Tibial nerve (tissue), 4 donors: ENCODE results near the gene HACL1. TPM values are rescaled to one million over a fixed set of nuclear protein-coding genes. Genes with fewer than 3 reads are reported as not detected.

Experiments
- DNase-seq, 2 donors: peaks; one replicate each; pipeline ENCODE4 v3.0.0-alpha.2; 2019; ENCODE audit warnings: low spot score in 2 of 2
- H3K27ac ChIP-seq, 4 donors: fragments of 200-600 bp; sonication (generic) in 3 of 4; one replicate each; pipeline ENCODE4 v1.5.1; 2017 to 2019; ENCODE audit warnings: mild to moderate bottlenecking in 1 of 4
- H3K27me3 ChIP-seq, 2 donors: fragments of 200-600 bp; sonication (generic) in 1 of 2; one replicate each; pipeline versions ENCODE4 v1.5.1 to v1.6.0; 2017 to 2019
- H3K36me3 ChIP-seq, 3 donors: fragments of 200-600 bp; sonication (generic); one replicate each; pipeline ENCODE4 v1.5.1; 2018 to 2019
- H3K4me1 ChIP-seq, 4 donors: fragments of 200-600 bp; sonication (generic) in 3 of 4; one replicate each; pipeline ENCODE4 v1.5.1; 2017 to 2019
- H3K4me3 ChIP-seq, 4 donors: fragments of 200-600 bp; sonication (generic) in 3 of 4; one replicate each; pipeline ENCODE4 v1.5.1; 2017 to 2019; ENCODE audit warnings: mild to moderate bottlenecking in 1 of 4, moderate library complexity in 1 of 4
- H3K9me3 ChIP-seq, 4 donors: fragments of 200-600 bp; sonication (generic) in 3 of 4; one replicate each; pipeline ENCODE4 v1.5.1; 2017 to 2019
- CTCF ChIP-seq, 5 experiments: fragments of 200-600 bp in 3 of 5; fragments of 450-650 bp in 2 of 5; sonication (generic) in 3 of 5; IDR thresholded peaks; one replicate each; pipeline ENCODE4 v1.5.1; 2016 to 2019; ENCODE audit warnings: antibody characterized with exemption in 5 of 5, mild to moderate bottlenecking in 3 of 5, moderate library complexity in 2 of 5
- EP300 ChIP-seq, 2 donors: sonication (generic); formaldehyde crosslinking; IDR thresholded peaks; one replicate each; pipeline ENCODE4 v1.6.1; 2017; ENCODE audit warnings: antibody characterized with exemption in 2 of 2, mild to moderate bottlenecking in 1 of 2
- POLR2A ChIP-seq, 2 donors: fragments of 450-650 bp; IDR thresholded peaks; one replicate each; pipeline ENCODE4 v1.6.1; 2017; ENCODE audit warnings: antibody characterized with exemption in 2 of 2, mild to moderate bottlenecking in 2 of 2, moderate library complexity in 2 of 2
- WGBS, 2 donors: methylation state at CpG; one replicate each; pipeline ENCODE4 v1.1.5; 2018; 5-methylcytosine and 5-hydroxymethylcytosine counted together
- total RNA-seq, 4 donors: library from RNA; depleted of rRNA; stranded (reverse); fragments of >200 nt; gene quantifications; one replicate each; pipeline ENCODE4 v1.1.0, GENCODE V29; 2016

HACL1 gene
- total RNA-seq, 4 donors from 2014 or later: 19.0 to 33.3 (median 24.2) TPM

- H3K4me3 ChIP-seq: no peak within 1 kb of the TSS
- DNase-seq: no peak
- no peak within 1 kb of the TSS for H3K27ac ChIP-seq
These were observed 79.8 kb downstream of the HACL1 start, which contains the start of gene COLQ for GRCh38 chr3:15521573-15521965. Gene COLQ (minus strand): TSS chr3:15521706. CDS start chr3:15521625, 81 bp downstream.

DNA sequence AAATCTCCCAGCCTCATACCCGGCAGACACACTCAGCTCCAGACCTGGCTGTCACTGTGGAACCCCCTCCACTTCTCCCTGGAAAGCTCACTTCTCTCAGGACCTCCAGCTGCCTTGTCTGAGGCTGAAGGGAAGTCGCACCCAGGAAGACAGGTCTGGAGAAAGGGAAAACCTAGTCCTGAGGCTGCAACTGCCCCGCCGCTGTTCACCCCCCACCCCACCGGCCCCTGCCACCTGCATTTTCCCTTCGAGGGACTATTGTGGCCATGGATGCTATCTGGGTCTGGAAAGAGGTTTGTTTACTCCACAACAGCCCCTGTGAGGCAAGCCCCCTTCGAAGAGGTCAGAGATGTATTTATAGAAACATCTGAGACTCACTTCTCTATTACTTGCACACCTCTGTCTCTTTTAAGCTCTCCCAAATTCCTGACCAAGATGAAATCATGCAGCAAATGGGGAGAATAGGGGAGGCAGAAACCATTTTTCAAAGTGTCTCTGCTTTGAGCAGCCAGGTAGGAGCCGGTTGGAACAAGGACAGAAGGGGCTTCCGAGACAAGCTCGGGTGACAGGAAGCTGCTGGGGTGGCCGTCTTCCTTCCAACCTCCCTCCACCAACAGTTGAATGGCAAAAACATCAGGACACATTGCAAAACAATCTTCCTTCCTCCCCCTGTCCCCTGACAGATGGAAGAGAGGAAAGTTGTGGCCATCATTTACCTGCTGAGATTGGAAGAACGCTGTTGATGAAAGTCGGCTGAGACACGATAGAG is 80.4 kb downstream of the HACL1 start:
- no peak for DNase-seq
- WGBS, 2 donors: 48 to 55% methylated on average over 14 of the region's 14 CpGs
- Histone ChIP-seq H3K9me3 (no peaks in the 10 kb centered on the region), H3K27me3 (no peaks in the 10 kb centered on the region), H3K27ac (no peak overlapping the region), H3K36me3 (no peaks in the 10 kb centered on the region), H3K4me1 (peaks cover 0 to 7% (median 0%) of the 10 kb centered on the region in 4 donors), H3K4me3 (no peak overlapping the region)
- TF ChIP-seq POLR2A (IDR thresholded peaks at IDR 0.05) (no peak), EP300 (IDR thresholded peaks at IDR 0.05) (no peak), CTCF (IDR thresholded peaks at IDR 0.05) (no peak)

More at GRCh38 chr3:15521573-15521965, 79.8 kb downstream of the HACL1 start, which contains the start of gene COLQ:
- H3K4me1 ChIP-seq: peaks cover 0 to 7% (median 0%) of the 10 kb centered on the region in 4 donors
- 37 to 43% methylated on average over 6 of the region's 6 CpGs for WGBS, 2 donors
- no peaks in the 10 kb centered on the region for H3K9me3 ChIP-seq
- no peaks in the 10 kb centered on the region for H3K27me3 ChIP-seq
- H3K36me3 ChIP-seq: no peaks in the 10 kb centered on the region
- TF ChIP-seq EP300 (IDR thresholded peaks at IDR 0.05) (no peak), POLR2A (IDR thresholded peaks at IDR 0.05) (no peak), CTCF (IDR thresholded peaks at IDR 0.05) (no peak)

DNA sequence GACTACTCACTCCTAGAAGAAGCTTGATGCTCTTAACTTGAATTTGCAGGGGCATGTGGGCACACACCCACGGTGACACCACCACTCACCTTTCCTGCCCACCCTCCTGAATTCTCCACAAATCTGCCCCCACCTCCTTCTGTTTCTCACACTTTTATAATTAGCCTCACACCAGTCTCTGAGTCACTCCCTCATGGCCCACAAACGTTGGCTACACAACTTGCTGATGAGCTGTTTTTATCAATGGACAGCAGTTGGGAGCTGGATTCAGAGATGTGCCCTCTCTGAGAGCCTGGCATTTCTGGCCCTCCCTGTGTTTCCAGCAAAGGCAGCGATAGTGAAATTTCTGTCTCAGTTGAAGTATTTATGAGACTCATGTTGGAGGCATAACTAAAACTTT is 81.2 kb downstream of the HACL1 start:
- no peak for TF ChIP-seq POLR2A (IDR thresholded peaks at IDR 0.05)
- no peak for TF ChIP-seq EP300 (IDR thresholded peaks at IDR 0.05)
- no peak for TF ChIP-seq CTCF (IDR thresholded peaks at IDR 0.05)
- 40 to 47% methylated on average over 3 of the region's 3 CpGs for WGBS, 2 donors
- Histone ChIP-seq H3K4me1 (peaks cover 0 to 7% (median 0%) of the 10 kb centered on the region in 4 donors), H3K9me3 (no peaks in the 10 kb centered on the region), H3K27ac (no peak overlapping the region), H3K36me3 (no peaks in the 10 kb centered on the region), H3K4me3 (no peak overlapping the region), H3K27me3 (no peaks in the 10 kb centered on the region)
- DNase-seq: no peak

DNA sequence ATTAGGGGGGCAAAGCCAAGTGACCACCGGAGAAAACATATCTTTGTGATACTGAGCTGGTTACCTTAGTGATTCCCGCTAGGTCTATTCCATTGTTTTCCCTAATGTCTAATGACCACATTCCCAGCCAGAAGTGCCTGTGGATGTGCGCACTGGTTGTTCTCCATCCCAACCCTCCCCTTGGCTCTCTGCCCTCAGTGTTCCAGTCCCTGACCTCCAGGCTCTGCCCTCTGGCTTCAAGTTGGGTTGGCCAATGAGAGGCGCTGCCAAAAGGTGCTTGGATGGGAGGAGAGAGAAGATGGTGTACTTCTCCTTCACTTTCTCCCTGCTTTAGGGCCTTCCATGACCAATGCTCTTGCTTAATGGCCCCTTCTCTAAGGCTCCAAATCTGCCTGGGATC is 82.3 kb downstream of the HACL1 start:
- no peak for DNase-seq
- Histone ChIP-seq H3K27me3 (no peaks in the 10 kb centered on the region), H3K27ac (no peak overlapping the region), H3K36me3 (no peaks in the 10 kb centered on the region), H3K9me3 (no peaks in the 10 kb centered on the region), H3K4me3 (no peak overlapping the region), H3K4me1 (peaks cover 0 to 7% (median 0%) of the 10 kb centered on the region in 4 donors)
- TF ChIP-seq EP300 (IDR thresholded peaks at IDR 0.05) (no peak), CTCF (IDR thresholded peaks at IDR 0.05) (no peak), POLR2A (IDR thresholded peaks at IDR 0.05) (no peak)
- 84 to 90% methylated on average over 4 of the region's 4 CpGs for WGBS, 2 donors

DNA sequence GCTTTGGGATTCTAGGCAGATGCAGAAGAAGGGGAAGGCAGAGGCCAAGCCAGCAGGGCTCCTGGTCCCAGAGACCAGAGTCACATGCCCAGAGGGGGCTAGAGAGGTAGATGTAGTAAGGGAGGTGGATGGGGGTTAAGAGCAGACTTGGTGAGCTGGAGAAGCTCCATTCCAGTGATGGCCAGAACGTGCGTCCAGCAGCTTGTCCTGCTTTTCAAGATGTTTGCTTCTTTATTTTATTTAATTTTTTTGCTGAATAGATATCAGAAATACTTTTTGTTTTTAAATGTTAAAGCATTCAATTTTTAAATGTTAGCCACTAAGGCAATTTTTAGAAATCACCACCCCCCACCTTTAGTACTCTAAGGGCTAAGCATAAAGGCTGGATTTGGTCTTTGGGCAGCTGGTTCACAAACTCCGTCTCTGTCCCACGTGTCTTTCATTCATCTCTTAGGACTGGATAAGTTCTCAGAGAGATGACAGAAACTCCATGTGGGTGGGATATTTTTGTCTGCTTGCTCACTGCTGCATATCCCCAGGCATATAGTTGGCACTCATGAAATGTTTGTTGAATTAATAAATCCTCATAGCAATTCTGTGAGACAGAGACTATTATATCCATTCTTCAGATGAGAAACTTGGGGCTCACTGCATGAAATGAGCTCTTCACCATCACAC is 86.6 kb downstream of the HACL1 start:
- Histone ChIP-seq H3K4me1 (peaks cover 0 to 4% (median 0%) of the 10 kb centered on the region in 4 donors), H3K9me3 (no peaks in the 10 kb centered on the region), H3K27ac (no peak overlapping the region), H3K36me3 (no peaks in the 10 kb centered on the region), H3K4me3 (no peak overlapping the region), H3K27me3 (no peaks in the 10 kb centered on the region)
- no peak for TF ChIP-seq EP300 (IDR thresholded peaks at IDR 0.05)
- no peak for TF ChIP-seq POLR2A (IDR thresholded peaks at IDR 0.05)
- TF ChIP-seq CTCF (IDR thresholded peaks at IDR 0.05): no peak
- WGBS, 2 donors: 74 to 82% methylated on average over 4 of the region's 4 CpGs
- DNase-seq: no peak
